Right lobe of liver (tissue), 6 donors: ENCODE data around the gene TPST2. TPM values are rescaled to one million over a fixed set of nuclear protein-coding genes. Genes with fewer than 3 reads are reported as not detected.

Experiments
- ATAC-seq, 4 donors: fragments of 200-7000 bp; cut with Tn5 transposase; one replicate each; pipeline ENCODE4 v1.9.1; 2020; ENCODE audit warnings: mild to moderate bottlenecking in 4 of 4, moderate library complexity in 4 of 4
- DNase-seq, 3 donors: peaks; one replicate each; pipeline ENCODE4 v3.0.0-alpha.2; 2020
- H3K27ac ChIP-seq, 3 donors: fragments of 200-600 bp; one replicate each; pipeline ENCODE4 v1.8.0; 2022
- H3K27me3 ChIP-seq, 2 donors: fragments of 200-600 bp; one replicate each; pipeline ENCODE4 v1.8.0; 2022
- H3K36me3 ChIP-seq, 4 donors: fragments of 200-600 bp; sonication (generic) in 1 of 4; one replicate each; pipeline versions ENCODE4 v1.5.1 to v1.8.0; 2017 to 2022; ENCODE audit warnings: control low read depth in 1 of 4
- H3K4me1 ChIP-seq, 4 donors: fragments of 200-600 bp; sonication (generic) in 1 of 4; one replicate each; pipeline versions ENCODE4 v1.5.1 to v1.8.0; 2017 to 2022; ENCODE audit warnings: control low read depth in 1 of 4
- H3K4me3 ChIP-seq, 3 donors: fragments of 200-600 bp; one replicate each; pipeline ENCODE4 v1.8.0; 2022
- H3K9me3 ChIP-seq, 4 donors: fragments of 200-600 bp; sonication (generic) in 1 of 4; one replicate each; pipeline versions ENCODE4 v1.5.1 to v1.8.0; 2017 to 2022; ENCODE audit warnings: control low read depth in 1 of 4
- POLR2A ChIP-seq: fragments of 450-650 bp; IDR thresholded peaks from one replicate; pipeline ENCODE4 v1.6.1; 2017; ENCODE audit warnings: antibody characterized with exemption, mild to moderate bottlenecking
- WGBS: methylation state at CpG from one replicate; pipeline ENCODE4 v1.1.6; 2018; ENCODE audit warnings: low coverage, low lambda C conversion rate; ENCODE audit not compliant: insufficient coverage; ENCODE audit errors: missing lambda C conversion rate; 5-methylcytosine and 5-hydroxymethylcytosine counted together
- intact Hi-C, 2 donors: fragments of 100-400 bp; cut with DNase I; formaldehyde crosslinking; loops; one replicate each; pipeline versions ENCODE4 v1.11.2 to v1.14.1; 2022
- total RNA-seq, 6 experiments: library from RNA; depleted of rRNA in 2 of 6; stranded (reverse); fragments of >200 nt in 2 of 6; fragmentation: NEBNext Ultra II Directional in 3 of 6; extraction: Animal tissue kit (Norgen Biotek cat#: 25700) in 3 of 6; gene quantifications; one replicate each; pipeline versions ENCODE4 v1.1.0 to v1.2.4, GENCODE V29; 2016 to 2023
- TF ChIP-seq, protein P1 (sequence below), 4 donors: fragments of 200-600 bp in 3 of 4; fragments of 450-650 bp in 1 of 4; IDR thresholded peaks; one replicate each; pipeline versions ENCODE4 v1.5.1 to v1.8.0; 2016 to 2022; ENCODE audit warnings: antibody characterized with exemption in 4 of 4, mild to moderate bottlenecking in 2 of 4
- donor health status: DM: no; HTN: yes; CAD: no.
- donor health status: DM: no; HTN: no; CAD: no.
- donor health status: DM: no; HTN: no; CAD: no.
- donor health status: DM: no; HTN: yes; CAD: no.
- donor health status: DM: no; HTN: yes; CAD: no.

The TPST2 gene
- total RNA-seq, 6 experiments from 2014 or later: 53.2 to 117 (median 66.9) TPM

DNA sequence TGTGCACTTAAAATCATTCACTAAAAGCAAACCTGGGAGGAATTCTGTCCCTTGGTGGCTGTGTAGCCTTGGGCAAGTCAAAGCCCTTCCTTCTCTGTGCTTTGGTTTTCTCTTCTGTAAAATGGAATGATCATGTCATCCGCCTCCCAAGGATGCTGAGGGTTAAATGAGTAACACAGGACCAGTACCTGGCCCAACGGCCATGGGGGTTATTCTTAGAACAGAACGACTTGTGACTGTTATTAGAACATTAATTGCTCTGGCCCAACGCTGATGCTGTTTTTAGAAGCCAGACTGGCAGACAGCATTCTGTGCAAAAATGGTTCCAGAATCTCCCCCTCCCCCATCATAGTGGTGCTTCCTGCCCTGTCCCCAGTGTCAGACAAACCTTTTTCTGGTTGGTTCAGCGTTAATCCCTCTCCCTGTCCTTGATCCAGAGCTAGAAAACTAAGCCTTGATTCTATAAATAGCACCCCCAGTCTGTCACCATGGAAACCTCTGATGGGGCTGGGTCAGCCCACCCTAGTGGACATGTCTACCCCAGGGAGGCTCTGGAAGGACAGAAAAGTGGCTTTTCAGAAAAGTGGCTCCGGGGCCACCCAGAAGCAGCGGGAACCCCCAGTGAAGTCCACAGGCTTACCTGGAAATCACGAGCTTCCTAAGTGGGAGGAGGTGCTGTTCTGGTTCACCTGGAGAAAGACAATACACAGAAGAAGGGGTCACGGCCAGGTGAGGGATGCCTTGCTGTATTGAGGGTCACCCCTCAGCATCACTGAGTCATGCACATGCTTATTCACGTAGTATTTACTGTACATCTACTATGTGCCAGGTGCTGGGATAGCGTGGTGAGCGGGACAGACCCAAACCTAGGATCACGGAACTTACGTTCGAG lies 62.1 kb downstream of the TPST2 start:
- Histone ChIP-seq H3K4me3 (peak overlapping the region in 2 of 3 donors; percentile 61 to 67), H3K4me1 (peaks cover 0 to 45% (median 11%) of the 10 kb centered on the region in 4 donors), H3K36me3 (peaks cover 0 to 17% (median 4%) of the 10 kb centered on the region in 4 donors), H3K9me3 (no peaks in the 10 kb centered on the region), H3K27ac (peak overlapping the region; percentile 84 to 93 (median 87)), H3K27me3 (no peaks in the 10 kb centered on the region)
- TF ChIP-seq POLR2A: no peak
- TF ChIP-seq, protein P1, sequence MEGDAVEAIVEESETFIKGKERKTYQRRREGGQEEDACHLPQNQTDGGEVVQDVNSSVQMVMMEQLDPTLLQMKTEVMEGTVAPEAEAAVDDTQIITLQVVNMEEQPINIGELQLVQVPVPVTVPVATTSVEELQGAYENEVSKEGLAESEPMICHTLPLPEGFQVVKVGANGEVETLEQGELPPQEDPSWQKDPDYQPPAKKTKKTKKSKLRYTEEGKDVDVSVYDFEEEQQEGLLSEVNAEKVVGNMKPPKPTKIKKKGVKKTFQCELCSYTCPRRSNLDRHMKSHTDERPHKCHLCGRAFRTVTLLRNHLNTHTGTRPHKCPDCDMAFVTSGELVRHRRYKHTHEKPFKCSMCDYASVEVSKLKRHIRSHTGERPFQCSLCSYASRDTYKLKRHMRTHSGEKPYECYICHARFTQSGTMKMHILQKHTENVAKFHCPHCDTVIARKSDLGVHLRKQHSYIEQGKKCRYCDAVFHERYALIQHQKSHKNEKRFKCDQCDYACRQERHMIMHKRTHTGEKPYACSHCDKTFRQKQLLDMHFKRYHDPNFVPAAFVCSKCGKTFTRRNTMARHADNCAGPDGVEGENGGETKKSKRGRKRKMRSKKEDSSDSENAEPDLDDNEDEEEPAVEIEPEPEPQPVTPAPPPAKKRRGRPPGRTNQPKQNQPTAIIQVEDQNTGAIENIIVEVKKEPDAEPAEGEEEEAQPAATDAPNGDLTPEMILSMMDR (IDR thresholded peaks at IDR 0.05): no peak
- peak; percentile 22 to 36 (median 28) for ATAC-seq
- peak in 2 of 3 donors; percentile 54 to 55 for DNase-seq
- intact Hi-C loops: no loop called here
- whole genome bisulfite sequencing: 41% methylated on average over 14 of the region's 15 CpGs

DNA sequence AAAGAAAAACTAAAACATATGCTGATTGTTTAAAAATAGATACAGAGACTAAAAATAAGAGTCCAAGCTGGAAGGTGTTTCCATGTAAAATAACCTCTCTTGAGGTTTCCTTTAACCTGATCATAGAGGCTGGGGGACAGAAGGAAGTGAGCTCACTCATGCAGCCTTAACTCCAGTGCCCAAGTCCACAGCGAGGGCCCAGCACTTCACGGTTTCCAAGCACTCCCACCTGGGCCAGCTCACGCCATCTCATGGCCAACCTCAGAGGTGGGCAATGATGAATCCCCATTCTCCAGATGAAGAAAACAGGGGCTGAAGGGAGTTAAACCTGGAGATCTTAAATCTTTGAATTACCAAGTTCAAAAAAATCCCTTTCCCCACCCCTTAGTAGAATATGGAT lies 62.8 kb downstream of the TPST2 start:
- Histone ChIP-seq H3K4me1 (peaks cover 0 to 45% (median 11%) of the 10 kb centered on the region in 4 donors), H3K4me3 (peak overlapping the region in 2 of 3 donors; percentile 61 to 67), H3K36me3 (peaks cover 0 to 15% (median 2%) of the 10 kb centered on the region in 4 donors), H3K9me3 (no peaks in the 10 kb centered on the region), H3K27ac (peak overlapping the region; percentile 84 to 93 (median 87)), H3K27me3 (no peaks in the 10 kb centered on the region)
- intact Hi-C loops: no loop called here
- no peak for TF ChIP-seq POLR2A
- TF ChIP-seq, protein P1 (IDR thresholded peaks at IDR 0.05): peak in 1 of 4 donors; percentile 8
- ATAC-seq (peak; percentile 12 to 41 (median 26)), DNase-seq (peak in 1 of 3 donors; percentile 58)
- WGBS: 20% methylated on average over 3 of the region's 3 CpGs

DNA sequence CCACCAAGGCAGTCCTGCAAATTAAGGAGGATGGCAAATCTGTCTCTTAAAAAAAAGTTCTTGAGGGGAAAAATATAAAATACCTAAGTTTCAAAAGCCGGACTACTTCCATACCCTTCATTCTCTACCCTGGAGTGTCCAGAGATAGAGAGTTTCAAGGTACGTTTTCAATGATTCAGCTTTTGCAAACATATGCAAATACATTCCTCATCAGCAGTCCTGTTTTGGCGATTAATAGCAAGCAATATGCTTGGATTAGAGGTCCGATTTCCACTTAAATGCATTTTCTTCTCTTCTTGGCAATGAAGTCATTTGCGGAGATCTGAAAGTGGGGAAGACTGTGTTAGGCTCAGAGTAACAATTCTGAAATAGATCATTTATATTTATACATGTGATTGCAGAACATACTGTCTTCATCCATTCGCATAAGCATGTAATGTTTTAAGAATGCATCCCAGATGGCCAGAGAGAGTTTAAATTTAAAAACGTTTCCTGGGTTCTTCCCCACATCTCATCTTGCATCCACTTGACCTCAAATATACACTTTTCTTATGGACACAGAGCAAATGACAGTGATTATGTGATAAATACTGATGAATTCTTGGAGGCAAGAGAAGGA lies 63.9 kb downstream of the TPST2 start:
- intact Hi-C loops: no loop called here
- 38% methylated on average over 7 of the region's 7 CpGs for WGBS
- Histone ChIP-seq H3K27me3 (no peaks in the 10 kb centered on the region), H3K4me3 (peak overlapping the region; percentile 34 to 67 (median 61)), H3K27ac (peak overlapping the region; percentile 84 to 93 (median 87)), H3K36me3 (peaks cover 0 to 5% (median 0%) of the 10 kb centered on the region in 4 donors), H3K9me3 (no peaks in the 10 kb centered on the region), H3K4me1 (peaks cover 0 to 38% (median 11%) of the 10 kb centered on the region in 4 donors)
- DNase-seq (no peak), ATAC-seq (peak in 1 of 4 donors; percentile 1)
- TF ChIP-seq POLR2A: peak; percentile 15
- TF ChIP-seq, protein P1 (IDR thresholded peaks at IDR 0.05): no peak

DNA sequence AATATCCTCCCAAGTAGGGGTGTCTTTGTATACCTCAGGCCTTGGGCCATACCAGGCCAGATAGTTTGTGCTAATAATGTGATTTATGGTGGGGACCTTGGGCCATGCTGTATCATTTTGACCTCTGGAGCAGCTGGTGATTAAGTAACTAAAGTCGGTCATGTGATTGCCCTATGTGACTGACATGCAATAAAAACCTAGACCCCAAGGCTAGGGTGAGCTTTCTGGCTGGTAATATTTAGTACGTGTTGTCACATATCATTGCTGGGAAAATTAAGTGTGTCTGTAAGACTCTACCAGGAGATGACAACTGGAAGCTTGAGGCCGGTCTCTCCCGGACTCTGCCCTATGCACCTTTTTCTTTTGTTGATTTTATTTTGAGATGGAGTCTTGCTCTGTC lies 65.1 kb downstream of the TPST2 start:
- Histone ChIP-seq H3K27ac (peak overlapping the region; percentile 84 to 93 (median 87)), H3K9me3 (no peaks in the 10 kb centered on the region), H3K27me3 (no peaks in the 10 kb centered on the region), H3K4me3 (peak overlapping the region; percentile 34 to 67 (median 61)), H3K4me1 (peaks cover 0 to 26% (median 8%) of the 10 kb centered on the region in 4 donors), H3K36me3 (no peaks in the 10 kb centered on the region)
- ATAC-seq (peak; percentile 36 to 58 (median 44)), DNase-seq (peak in 1 of 3 donors; percentile 67)
- intact Hi-C loops: no loop called here
- 43% methylated on average over 4 of the region's 4 CpGs for WGBS
- TF ChIP-seq, protein P1 (IDR thresholded peaks at IDR 0.05): no peak
- TF ChIP-seq POLR2A: peak; percentile 68
